Calu3 (cell line): ENCODE results near the gene HPS3. TPM values are rescaled to one million over a fixed set of nuclear protein-coding genes. Genes with fewer than 3 reads are reported as not detected.

Experiments used
- BruUV-seq: library from RNA; stranded (reverse); fragments of 400-500 nt; replicated peaks from 2 replicates; lab custom pipeline; 2021; lab: Mats Ljungman, UMichigan
- CTCF ChIA-PET: fragments of 300-600 bp; sonication (Branson Sonifier 250); formaldehyde crosslinking; loops from one replicate; lab custom pipeline; 2022; ENCODE audit warnings: antibody characterized with exemption; lab: Charles Lee
- DNase-seq: peaks from one replicate; pipeline ENCODE4 v3.0.0; 2022
- H3K27ac Mint-ChIP-seq: one replicate; pipeline ENCODE4 v1.8.0; 2022; ENCODE audit warnings: mixed read lengths; ENCODE audit not compliant: unreplicated experiment
- H3K27me3 Mint-ChIP-seq: one replicate; pipeline ENCODE4 v1.8.0; 2022; ENCODE audit warnings: mixed read lengths; ENCODE audit not compliant: unreplicated experiment
- H3K36me3 Mint-ChIP-seq: one replicate; pipeline ENCODE4 v1.8.0; 2022; ENCODE audit warnings: mild to moderate bottlenecking, moderate library complexity, mixed read lengths; ENCODE audit not compliant: insufficient read depth, unreplicated experiment
- H3K4me1 Mint-ChIP-seq: one replicate; pipeline ENCODE4 v1.8.0; 2022; ENCODE audit warnings: mild to moderate bottlenecking, low read depth, mixed read lengths; ENCODE audit not compliant: unreplicated experiment
- H3K4me3 Mint-ChIP-seq: one replicate; pipeline ENCODE4 v1.8.0; 2022; ENCODE audit warnings: mild to moderate bottlenecking, low read depth, moderate library complexity, mixed read lengths; ENCODE audit not compliant: unreplicated experiment
- H3K9me3 Mint-ChIP-seq: one replicate; pipeline ENCODE4 v1.8.0; 2022; ENCODE audit warnings: low read depth, mixed read lengths; ENCODE audit not compliant: unreplicated experiment
- CTCF ChIP-seq: fragments of 200-600 bp; IDR thresholded peaks from one replicate; pipeline ENCODE4 v1.8.0; 2022; ENCODE audit warnings: antibody characterized with exemption; ENCODE audit not compliant: unreplicated experiment
- intact Hi-C: fragments of 100-400 bp; cut with micrococcal nuclease; formaldehyde crosslinking; loops from one replicate; pipeline ENCODE4 v1.10.0; 2022; ENCODE audit not compliant: unreplicated experiment
- total RNA-seq: library from RNA; stranded (reverse); gene quantifications from 2 replicates; pipeline ENCODE4 v1.2.3, GENCODE V29; 2022

HPS3 gene
- total RNA-seq, 1 experiment from 2014 or later = 49.5 TPM

- no TSS peak for BruUV-seq
- Mint-ChIP-seq H3K9me3 (no peaks in the 10 kb centered on the region), H3K27me3 (no peaks in the 10 kb centered on the region), H3K36me3 (peaks cover 38% of the 10 kb centered on the region), H3K4me3 (no peak overlapping the region), H3K4me1 (no peaks in the 10 kb centered on the region), H3K27ac (no peak overlapping the region)
- CTCF ChIA-PET = interaction anchor here (0.6 kb wide), 1 partner anchor 393 kb away, joined by 3 read pairs; no protein-coding TSS in a partner anchor
- TF ChIP-seq CTCF = no peak
- DNase-seq = no peak
- intact Hi-C loops = no loop called here
These were observed 31.4 kb downstream of the HPS3 start for GRCh38 chr3:149160754-149161300.

GRCh38 chr3:149162007-149162406 lies 32.6 kb downstream of the HPS3 start:
- BruUV-seq = no TSS peak
- Mint-ChIP-seq H3K27me3 (no peaks in the 10 kb centered on the region), H3K4me1 (no peaks in the 10 kb centered on the region), H3K9me3 (no peaks in the 10 kb centered on the region), H3K36me3 (peaks cover 29% of the 10 kb centered on the region), H3K27ac (no peak overlapping the region), H3K4me3 (no peak overlapping the region)
- CTCF ChIA-PET = interaction anchor here (0.6 kb wide), 2 partner anchors 42 to 311 kb away, joined by 3 to 7 read pairs; no protein-coding TSS in a partner anchor
- no peak for DNase-seq
- intact Hi-C loops = no loop called here
- TF ChIP-seq CTCF = no peak

- intact Hi-C loops = no loop called here
- TF ChIP-seq CTCF = no peak
- Mint-ChIP-seq H3K4me3 (no peak overlapping the region), H3K4me1 (no peaks in the 10 kb centered on the region), H3K36me3 (peaks cover 25% of the 10 kb centered on the region), H3K27me3 (no peaks in the 10 kb centered on the region), H3K9me3 (no peaks in the 10 kb centered on the region), H3K27ac (no peak overlapping the region)
- BruUV-seq = no TSS peak
- DNase-seq = no peak
- CTCF ChIA-PET = no interaction called here
These were observed 33.6 kb downstream of the HPS3 start for GRCh38 chr3:149163066-149163465.

- CTCF ChIA-PET = no interaction called here
- Mint-ChIP-seq H3K9me3 (no peaks in the 10 kb centered on the region), H3K27ac (no peak overlapping the region), H3K4me3 (no peak overlapping the region), H3K4me1 (no peaks in the 10 kb centered on the region), H3K27me3 (no peaks in the 10 kb centered on the region), H3K36me3 (peaks cover 26% of the 10 kb centered on the region)
- BruUV-seq = no TSS peak
- no peak for TF ChIP-seq CTCF
- intact Hi-C loops = no loop called here
- DNase-seq = no peak
These were observed 38.5 kb downstream of the HPS3 start for GRCh38 chr3:149167898-149168297.
